IgD-negative memory B cell (primary cell): Measurements from ENCODE around the gene FAIM2. TPM values are rescaled to one million over a fixed set of nuclear protein-coding genes. Genes with fewer than 3 reads are reported as not detected.
"Not testable (repeated sequence)": the region's sequence is repeated elsewhere in the genome, so short reads cannot be mapped to it uniquely, and the experiment has no call there.

Source experiments
- H3K27ac Mint-ChIP-seq, 3 donors: one replicate each; pipeline ENCODE4 v1.8.0; 2020 to 2022; ENCODE audit warnings: mild to moderate bottlenecking in 3 of 3, mixed read lengths in 3 of 3, moderate library complexity in 1 of 3
- H3K27me3 Mint-ChIP-seq: one replicate; pipeline ENCODE4 v1.8.0; 2021; ENCODE audit warnings: mixed read lengths
- H3K36me3 Mint-ChIP-seq: one replicate; pipeline ENCODE4 v1.8.0; 2020; ENCODE audit warnings: mild to moderate bottlenecking, mixed read lengths
- H3K4me1 Mint-ChIP-seq, 3 donors: one replicate each; pipeline ENCODE4 v1.8.0; 2020 to 2022; ENCODE audit warnings: mixed read lengths in 3 of 3, mild to moderate bottlenecking in 1 of 3
- H3K4me3 Mint-ChIP-seq, 4 donors: one replicate each; pipeline ENCODE4 v1.8.0; 2020 to 2022; ENCODE audit warnings: mild to moderate bottlenecking in 4 of 4, mixed read lengths in 4 of 4, moderate library complexity in 3 of 4
- H3K9me3 Mint-ChIP-seq, 3 donors: one replicate each; pipeline ENCODE4 v1.8.0; 2020 to 2021; ENCODE audit warnings: mixed read lengths in 3 of 3, mild to moderate bottlenecking in 1 of 3
- polyA plus RNA-seq: library from polyadenylated mRNA; unstranded; fragments of 300-500 nt; fragmentation: Illumina TruSeq; gene quantifications from one replicate; pipeline ENCODE4 v1.2.3, GENCODE V29; 2021

FAIM2 gene
- polyA plus RNA-seq, 1 donor from 2014 or later, result not detected

GRCh38 chr12:49874142-49874897 is 29.4 kb downstream of the FAIM2 start:
- Mint-ChIP-seq H3K9me3 (peaks cover 0 to 5% (median 0%) of the 10 kb centered on the region in 3 donors), H3K27ac (no peak overlapping the region), H3K4me3 (no peak overlapping the region), H3K27me3 (peaks cover 3% of the 10 kb centered on the region), H3K4me1 (no peaks in the 10 kb centered on the region), H3K36me3 (no peaks in the 10 kb centered on the region)

- H3K9me3 Mint-ChIP-seq, result peaks cover 0 to 5% (median 0%) of the 10 kb centered on the region in 3 donors
- no peak overlapping the region for H3K4me3 Mint-ChIP-seq
- H3K27ac Mint-ChIP-seq, result no peak overlapping the region
- no peaks in the 10 kb centered on the region for H3K36me3 Mint-ChIP-seq
- H3K27me3 Mint-ChIP-seq, result peaks cover 3% of the 10 kb centered on the region
- no peaks in the 10 kb centered on the region for H3K4me1 Mint-ChIP-seq
These were observed 30.3 kb downstream of the FAIM2 start for GRCh38 chr12:49873361-49873934.

GRCh38 chr12:49872781-49873181 is 30.9 kb downstream of the FAIM2 start:
- Mint-ChIP-seq H3K27me3 (peaks cover 3% of the 10 kb centered on the region), H3K4me3 (no peak overlapping the region), H3K36me3 (no peaks in the 10 kb centered on the region), H3K27ac (no peak overlapping the region), H3K9me3 (peaks cover 0 to 2% (median 0%) of the 10 kb centered on the region in 3 donors), H3K4me1 (no peaks in the 10 kb centered on the region)

- Mint-ChIP-seq H3K27me3 (peaks cover 5% of the 10 kb centered on the region), H3K4me1 (no peaks in the 10 kb centered on the region), H3K4me3 (no peak overlapping the region), H3K36me3 (no peaks in the 10 kb centered on the region), H3K9me3 (no peaks in the 10 kb centered on the region), H3K27ac (no peak overlapping the region)
These were observed 31.3 kb downstream of the FAIM2 start for GRCh38 chr12:49872381-49872780.

- not testable (repeated sequence) for H3K36me3 Mint-ChIP-seq, H3K27me3 Mint-ChIP-seq, H3K4me1 Mint-ChIP-seq, H3K9me3 Mint-ChIP-seq, H3K4me3 Mint-ChIP-seq, H3K27ac Mint-ChIP-seq
These were observed 31.9 kb downstream of the FAIM2 start for GRCh38 chr12:49871811-49872251.

GRCh38 chr12:49871263-49871561 is 32.5 kb downstream of the FAIM2 start:
- Mint-ChIP-seq H3K4me3 (no peak overlapping the region), H3K27ac (no peak overlapping the region), H3K4me1 (no peaks in the 10 kb centered on the region), H3K36me3 (no peaks in the 10 kb centered on the region), H3K27me3 (peaks cover 5% of the 10 kb centered on the region), H3K9me3 (no peaks in the 10 kb centered on the region)

GRCh38 chr12:49870501-49871262 is 33.0 kb downstream of the FAIM2 start:
- H3K4me3 Mint-ChIP-seq, result no peak overlapping the region
- H3K36me3 Mint-ChIP-seq, result no peaks in the 10 kb centered on the region
- peaks cover 8% of the 10 kb centered on the region for H3K27me3 Mint-ChIP-seq
- no peaks in the 10 kb centered on the region for H3K4me1 Mint-ChIP-seq
- no peak overlapping the region for H3K27ac Mint-ChIP-seq
- no peaks in the 10 kb centered on the region for H3K9me3 Mint-ChIP-seq

- Mint-ChIP-seq H3K4me1 (no peaks in the 10 kb centered on the region), H3K27ac (no peak overlapping the region), H3K9me3 (no peaks in the 10 kb centered on the region), H3K27me3 (peaks cover 11% of the 10 kb centered on the region), H3K4me3 (no peak overlapping the region), H3K36me3 (no peaks in the 10 kb centered on the region)
These were observed 33.7 kb downstream of the FAIM2 start for GRCh38 chr12:49869816-49870500.

DNA sequence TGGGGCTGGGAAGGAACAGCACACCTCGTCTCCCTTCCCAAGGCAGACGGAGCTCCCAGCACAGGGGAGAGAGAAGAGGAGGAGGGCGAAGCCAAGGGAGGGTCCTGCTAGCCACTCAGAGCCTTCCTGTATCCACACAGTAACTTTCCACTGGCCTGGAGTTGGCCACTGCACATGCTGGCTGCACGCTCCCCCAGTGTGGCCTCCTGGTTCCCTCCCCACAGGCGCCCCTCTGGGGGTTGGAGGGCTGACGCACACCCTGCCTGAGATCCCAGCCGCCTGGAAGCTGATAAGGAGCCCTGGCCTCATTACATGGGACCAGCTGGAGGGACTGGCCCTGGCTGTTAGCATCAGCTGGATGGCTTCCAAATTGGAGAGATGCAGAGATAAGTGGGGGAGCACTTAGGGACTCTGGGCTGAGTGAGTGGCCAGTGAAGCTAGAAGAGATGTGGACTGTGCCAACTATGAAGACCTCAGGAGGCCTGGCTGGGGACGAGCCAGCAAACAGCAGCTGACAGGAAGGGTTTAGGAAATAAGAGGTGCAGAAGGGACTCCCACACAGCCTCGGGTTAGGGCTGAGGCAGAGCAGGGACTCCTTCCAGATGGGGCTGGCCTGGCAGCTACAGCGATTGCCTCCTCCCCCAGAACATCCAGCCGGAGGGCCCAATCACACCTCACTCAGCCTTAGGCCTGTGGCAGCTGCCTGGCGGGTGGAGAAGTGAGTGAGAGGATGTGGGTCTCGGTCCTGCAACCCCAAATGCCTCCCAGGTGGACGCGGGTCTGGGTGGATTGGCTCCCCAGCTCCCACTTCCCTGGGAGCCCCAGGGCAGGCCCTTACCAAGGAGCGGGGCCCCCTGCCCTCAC is 34.5 kb downstream of the FAIM2 start:
- no peaks in the 10 kb centered on the region for H3K36me3 Mint-ChIP-seq
- peaks cover 18% of the 10 kb centered on the region for H3K27me3 Mint-ChIP-seq
- no peak overlapping the region for H3K27ac Mint-ChIP-seq
- no peaks in the 10 kb centered on the region for H3K4me1 Mint-ChIP-seq
- H3K9me3 Mint-ChIP-seq, result no peaks in the 10 kb centered on the region
- H3K4me3 Mint-ChIP-seq, result no peak overlapping the region

DNA sequence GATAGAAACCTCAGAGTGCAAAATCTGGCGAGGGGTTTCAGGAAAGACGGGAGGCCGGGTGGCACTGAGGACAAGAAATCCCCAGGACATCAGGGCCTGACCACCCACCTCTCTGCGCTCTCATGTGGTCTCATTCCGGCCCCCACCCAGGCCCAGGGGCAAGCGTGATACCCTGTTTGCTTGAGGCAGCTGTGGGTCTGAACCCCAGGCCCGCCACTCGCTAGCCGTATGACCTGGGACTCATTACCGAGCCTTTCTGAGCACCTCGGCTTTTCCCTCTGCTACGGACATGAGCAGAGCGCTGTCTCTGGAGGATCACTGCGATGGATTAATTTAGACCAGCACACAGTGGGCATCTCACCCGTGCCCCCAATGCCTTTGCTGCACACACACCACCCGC is 35.3 kb downstream of the FAIM2 start:
- Mint-ChIP-seq H3K27ac (no peak overlapping the region), H3K27me3 (peaks cover 20% of the 10 kb centered on the region), H3K4me1 (no peaks in the 10 kb centered on the region), H3K36me3 (no peaks in the 10 kb centered on the region), H3K9me3 (no peaks in the 10 kb centered on the region), H3K4me3 (no peak overlapping the region)

- Mint-ChIP-seq H3K27me3 (peaks cover 23% of the 10 kb centered on the region), H3K9me3 (no peaks in the 10 kb centered on the region), H3K36me3 (no peaks in the 10 kb centered on the region), H3K4me1 (no peaks in the 10 kb centered on the region), H3K27ac (peak overlapping the region in 1 of 3 donors; percentile 47), H3K4me3 (no peak overlapping the region)
These were observed 35.9 kb downstream of the FAIM2 start for GRCh38 chr12:49867570-49868341.

- Mint-ChIP-seq H3K9me3 (no peaks in the 10 kb centered on the region), H3K4me1 (no peaks in the 10 kb centered on the region), H3K4me3 (peak overlapping the region in 1 of 4 donors; percentile 76), H3K27me3 (peaks cover 22% of the 10 kb centered on the region), H3K36me3 (no peaks in the 10 kb centered on the region), H3K27ac (peak overlapping the region in 1 of 3 donors; percentile 47)
These were observed 36.7 kb downstream of the FAIM2 start for GRCh38 chr12:49866859-49867569.

DNA sequence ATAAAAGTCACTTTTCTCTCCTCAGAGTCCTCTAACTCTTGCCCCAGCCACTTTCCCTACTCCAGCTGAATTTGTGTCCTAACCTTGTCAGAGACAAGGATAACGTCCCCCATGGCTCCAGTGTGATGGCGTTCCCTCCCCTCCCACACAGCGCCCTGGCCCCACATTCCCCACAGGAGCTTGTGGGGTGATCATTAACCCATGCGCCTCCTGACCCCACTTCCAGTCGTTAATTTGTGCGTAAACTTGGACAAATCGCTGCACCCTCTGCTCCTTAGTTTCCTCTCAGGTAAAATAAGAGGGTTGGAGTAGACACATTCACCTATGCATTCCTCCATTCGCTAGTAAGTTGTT is 37.9 kb downstream of the FAIM2 start:
- Mint-ChIP-seq H3K27me3 (peaks cover 22% of the 10 kb centered on the region), H3K4me3 (no peak overlapping the region)

More for the DNA sequence above, 37.9 kb downstream of the FAIM2 start:
- Mint-ChIP-seq H3K4me1 (no peaks in the 10 kb centered on the region), H3K36me3 (no peaks in the 10 kb centered on the region), H3K27ac (no peak overlapping the region), H3K9me3 (no peaks in the 10 kb centered on the region)
